Thymus (tissue), 11 donors: ENCODE results near the gene SNX9. TPM values are rescaled to one million over a fixed set of nuclear protein-coding genes. Genes with fewer than 3 reads are reported as not detected.

Experiments
- DNase-seq, 9 donors: peaks; one replicate each; pipeline ENCODE4 v3.0.0-alpha.2; 2013; ENCODE audit warnings: low spot score in 9 of 9, low read depth in 6 of 9, missing footprints in 1 of 9
- H3K27ac ChIP-seq, 2 donors: one replicate each; pipeline ENCODE4 v1.5.1; 2013; ENCODE audit warnings: control low read depth in 1 of 2, low read depth in 1 of 2, low read length in 1 of 2, mild to moderate bottlenecking in 1 of 2, moderate library complexity in 1 of 2
- H3K27me3 ChIP-seq, 2 donors: one replicate each; pipeline ENCODE4 v1.5.1; 2013; ENCODE audit warnings: low read length in 1 of 2; ENCODE audit not compliant: control insufficient read depth in 2 of 2, insufficient read depth in 1 of 2
- H3K36me3 ChIP-seq, 2 donors: one replicate each; pipeline ENCODE4 v1.5.1; 2013; ENCODE audit warnings: low read length in 1 of 2, mild to moderate bottlenecking in 1 of 2, moderate library complexity in 1 of 2; ENCODE audit not compliant: control insufficient read depth in 2 of 2, insufficient read depth in 2 of 2
- H3K4me1 ChIP-seq, 2 donors: one replicate each; pipeline ENCODE4 v1.5.1; 2013; ENCODE audit warnings: low read length in 2 of 2; ENCODE audit not compliant: control insufficient read depth in 2 of 2, insufficient read depth in 2 of 2
- H3K4me3 ChIP-seq, 2 donors: one replicate each; pipeline ENCODE4 v1.5.1; 2013; ENCODE audit warnings: low read length in 2 of 2, control low read depth in 1 of 2, mild to moderate bottlenecking in 1 of 2
- H3K9me3 ChIP-seq, 2 donors: one replicate each; pipeline ENCODE4 v1.5.1; 2013; ENCODE audit warnings: low read length in 1 of 2, mild to moderate bottlenecking in 1 of 2; ENCODE audit not compliant: control insufficient read depth in 2 of 2, insufficient read depth in 1 of 2
- WGBS: extraction: QIAGEN DNeasy Blood & Tissue Kit; methylation state at CpG from one replicate; pipeline ENCODE4 v1.1.7; 2013; 5-methylcytosine and 5-hydroxymethylcytosine counted together
- polyA plus RNA-seq: library from polyadenylated mRNA; stranded (reverse); fragments of 200-250 nt; gene quantifications from one replicate; pipeline ENCODE4 v1.2.3, GENCODE V29; 2013
- total RNA-seq: library from RNA; stranded (reverse); fragments of 120-200 nt; gene quantifications from one replicate; pipeline ENCODE4 v1.2.4, GENCODE V29; 2013
- donor health status: healthy.

Gene SNX9
- total and polyA plus RNA-seq, 2 donors, result 11.0 to 37.3 TPM

- no peaks in the 10 kb centered on the region for H3K27me3 ChIP-seq
- no peak overlapping the region for H3K4me3 ChIP-seq
- no peak overlapping the region for H3K27ac ChIP-seq
- 95% methylated on average over 7 of the region's 7 CpGs for WGBS
- H3K4me1 ChIP-seq, result peaks cover 0 to 9% of the 10 kb centered on the region in 2 donors
- H3K9me3 ChIP-seq, result peaks cover 0 to 3% of the 10 kb centered on the region in 2 donors
- no peak for DNase-seq
- H3K36me3 ChIP-seq, result no peaks in the 10 kb centered on the region
These were observed 129.9 kb downstream of the SNX9 start for GRCh38 chr6:157952861-157953351.

GRCh38 chr6:157953580-157954091 is 130.6 kb downstream of the SNX9 start:
- no peak for DNase-seq
- no peak overlapping the region for H3K4me3 ChIP-seq
- no peaks in the 10 kb centered on the region for H3K27me3 ChIP-seq
- 80% methylated on average over 7 of the region's 7 CpGs for WGBS
- H3K36me3 ChIP-seq, result no peaks in the 10 kb centered on the region
- H3K27ac ChIP-seq, result no peak overlapping the region
- peaks cover 0 to 10% of the 10 kb centered on the region in 2 donors for H3K9me3 ChIP-seq
- peaks cover 0 to 9% of the 10 kb centered on the region in 2 donors for H3K4me1 ChIP-seq

- Histone ChIP-seq H3K36me3 (no peaks in the 10 kb centered on the region), H3K27me3 (no peaks in the 10 kb centered on the region), H3K4me3 (no peak overlapping the region), H3K4me1 (peaks cover 0 to 9% of the 10 kb centered on the region in 2 donors), H3K9me3 (peaks cover 0 to 12% of the 10 kb centered on the region in 2 donors), H3K27ac (no peak overlapping the region)
- 84% methylated on average over 34 of the region's 34 CpGs for WGBS
- DNase-seq, result no peak
These were observed 131.4 kb downstream of the SNX9 start for GRCh38 chr6:157954150-157955117.

GRCh38 chr6:157955675-157956074 is 132.6 kb downstream of the SNX9 start:
- Histone ChIP-seq H3K4me3 (no peak overlapping the region), H3K4me1 (peaks cover 0 to 9% of the 10 kb centered on the region in 2 donors), H3K27ac (no peak overlapping the region), H3K9me3 (peaks cover 0 to 19% of the 10 kb centered on the region in 2 donors), H3K36me3 (no peaks in the 10 kb centered on the region), H3K27me3 (no peaks in the 10 kb centered on the region)
- 99% methylated on average over 6 of the region's 6 CpGs for WGBS
- no peak for DNase-seq

- Histone ChIP-seq H3K4me3 (no peak overlapping the region), H3K36me3 (no peaks in the 10 kb centered on the region), H3K9me3 (peaks cover 0 to 19% of the 10 kb centered on the region in 2 donors), H3K27me3 (no peaks in the 10 kb centered on the region), H3K27ac (no peak overlapping the region), H3K4me1 (peaks cover 0 to 9% of the 10 kb centered on the region in 2 donors)
- WGBS, result 74% methylated on average over 12 of the region's 12 CpGs
- no peak for DNase-seq
These were observed 133.2 kb downstream of the SNX9 start for GRCh38 chr6:157956171-157956730.

GRCh38 chr6:157959451-157960227 is 136.6 kb downstream of the SNX9 start:
- peaks cover 10 to 20% of the 10 kb centered on the region in 2 donors for H3K4me1 ChIP-seq
- H3K27ac ChIP-seq, result no peak overlapping the region
- no peak overlapping the region for H3K4me3 ChIP-seq
- WGBS, result 100% methylated on average over 1 of the region's 1 CpG
- H3K36me3 ChIP-seq, result no peaks in the 10 kb centered on the region
- DNase-seq, result no peak
- no peaks in the 10 kb centered on the region for H3K27me3 ChIP-seq
- peaks cover 0 to 19% of the 10 kb centered on the region in 2 donors for H3K9me3 ChIP-seq

GRCh38 chr6:157961153-157961831 is 138.2 kb downstream of the SNX9 start:
- Histone ChIP-seq H3K4me3 (no peak overlapping the region), H3K4me1 (peaks cover 10 to 20% of the 10 kb centered on the region in 2 donors), H3K27ac (no peak overlapping the region), H3K27me3 (no peaks in the 10 kb centered on the region), H3K36me3 (no peaks in the 10 kb centered on the region), H3K9me3 (peaks cover 0 to 19% of the 10 kb centered on the region in 2 donors)
- DNase-seq, result no peak
- WGBS, result 98% methylated on average over 5 of the region's 5 CpGs

- no peak for DNase-seq
- 79% methylated on average over 13 of the region's 13 CpGs for WGBS
- no peaks in the 10 kb centered on the region for H3K27me3 ChIP-seq
- no peaks in the 10 kb centered on the region for H3K36me3 ChIP-seq
- H3K4me3 ChIP-seq, result no peak overlapping the region
- peaks cover 0 to 19% of the 10 kb centered on the region in 2 donors for H3K9me3 ChIP-seq
- peaks cover 10 to 23% of the 10 kb centered on the region in 2 donors for H3K4me1 ChIP-seq
- H3K27ac ChIP-seq, result peak overlapping the region in 1 of 2 donors; percentile 25
These were observed 139.0 kb downstream of the SNX9 start for GRCh38 chr6:157961832-157962575.
